Ascending aorta (tissue), 2 donors: Measurements from ENCODE around the gene PCDHGA5. TPM values are rescaled to one million over a fixed set of nuclear protein-coding genes. Genes with fewer than 3 reads are reported as not detected.
"Not testable (repeated sequence)": the region's sequence is repeated elsewhere in the genome, so short reads cannot be mapped to it uniquely, and the experiment has no call there.

Experiments used
- DNase-seq, 2 donors: peaks; one replicate each; pipeline ENCODE4 v3.0.0-alpha.2; 2019; ENCODE audit warnings: low spot score in 2 of 2
- H3K27ac ChIP-seq, 2 donors: fragments of 200-600 bp; sonication (generic); one replicate each; pipeline ENCODE4 v1.5.1; 2016 to 2017; ENCODE audit warnings: mild to moderate bottlenecking in 1 of 2
- H3K27me3 ChIP-seq: fragments of 200-600 bp; sonication (generic); one replicate; pipeline ENCODE4 v1.5.1; 2017
- H3K36me3 ChIP-seq, 2 donors: fragments of 200-600 bp; sonication (generic); one replicate each; pipeline ENCODE4 v1.5.1; 2016
- H3K4me1 ChIP-seq, 2 donors: fragments of 200-600 bp; sonication (generic); one replicate each; pipeline ENCODE4 v1.5.1; 2016 to 2017; ENCODE audit warnings: mild to moderate bottlenecking in 1 of 2
- H3K4me3 ChIP-seq, 2 donors: fragments of 200-600 bp; sonication (generic); one replicate each; pipeline ENCODE4 v1.5.1; 2016 to 2017; ENCODE audit warnings: mild to moderate bottlenecking in 1 of 2
- H3K9me3 ChIP-seq, 2 donors: fragments of 200-600 bp; sonication (generic); one replicate each; pipeline ENCODE4 v1.5.1; 2016
- CTCF ChIP-seq, 3 experiments: fragments of 200-600 bp in 2 of 3; fragments of 450-650 bp in 1 of 3; sonication (generic) in 2 of 3; IDR thresholded peaks; one replicate each; pipeline ENCODE4 v1.5.1; 2016 to 2019; ENCODE audit warnings: antibody characterized with exemption in 3 of 3, mild to moderate bottlenecking in 1 of 3, moderate library complexity in 1 of 3
- intact Hi-C: fragments of 100-400 bp; cut with DNase I; formaldehyde crosslinking; loops from one replicate; pipeline ENCODE4 v1.15.1; 2023
- total RNA-seq: library from RNA; depleted of rRNA; stranded (reverse); fragments of >200 nt; gene quantifications from one replicate; pipeline ENCODE4 v1.1.0, GENCODE V29; 2016

The PCDHGA5 gene
- total RNA-seq, 1 donor from 2014 or later: 4.5 TPM

GRCh38 chr5:141322261-141322660 is 41.7 kb upstream of the PCDHGA5 start:
- H3K4me1 ChIP-seq: peaks cover 0 to 4% of the 10 kb centered on the region in 2 donors
- peaks cover 8 to 25% of the 10 kb centered on the region in 2 donors for H3K36me3 ChIP-seq
- no peak for DNase-seq
- TF ChIP-seq CTCF (IDR thresholded peaks at IDR 0.05): no peak
- peaks cover 30 to 71% of the 10 kb centered on the region in 2 donors for H3K9me3 ChIP-seq
- no peaks in the 10 kb centered on the region for H3K27me3 ChIP-seq
- H3K4me3 ChIP-seq: no peak overlapping the region
- H3K27ac ChIP-seq: no peak overlapping the region
- intact Hi-C loops: loop anchor here (5.0 to 10.0 kb wide), 2 partner anchors 200 to 607 kb away; no protein-coding TSS in a partner anchor

- DNase-seq: peak in 1 of 2 donors; percentile 73
- peak in 2 of 3 experiments; percentile 21 to 50 for TF ChIP-seq CTCF (IDR thresholded peaks at IDR 0.05)
- Histone ChIP-seq H3K4me3 (peak overlapping the region; percentile 27 to 54), H3K9me3 (peaks cover 31 to 78% of the 10 kb centered on the region in 2 donors), H3K27me3 (no peaks in the 10 kb centered on the region), H3K36me3 (no peaks in the 10 kb centered on the region), H3K27ac (peak overlapping the region in 1 of 2 donors; percentile 48), H3K4me1 (peaks cover 0 to 2% of the 10 kb centered on the region in 2 donors)
- intact Hi-C loops: loop anchor here (10.0 kb wide), 1 partner anchor 611 kb away; no protein-coding TSS in a partner anchor
Observed at GRCh38 chr5:141326088-141326854, 37.7 kb upstream of the PCDHGA5 start.

- Histone ChIP-seq H3K36me3 (no peaks in the 10 kb centered on the region), H3K4me3 (no peak overlapping the region), H3K4me1 (no peaks in the 10 kb centered on the region), H3K27me3 (no peaks in the 10 kb centered on the region), H3K9me3 (peaks cover 43 to 81% of the 10 kb centered on the region in 2 donors), H3K27ac (no peak overlapping the region)
- TF ChIP-seq CTCF (IDR thresholded peaks at IDR 0.05): no peak
- intact Hi-C loops: loop anchor here (10.0 kb wide), 1 partner anchor 613 kb away; no protein-coding TSS in a partner anchor
- no peak for DNase-seq
Observed at GRCh38 chr5:141328231-141328630, 35.7 kb upstream of the PCDHGA5 start.

GRCh38 chr5:141330299-141331080 is 33.5 kb upstream of the PCDHGA5 start, which contains the start of gene PCDHGA1:
Gene PCDHGA1 (plus strand): TSS chr5:141330514.
- no peaks in the 10 kb centered on the region for H3K36me3 ChIP-seq
- peak in 1 of 3 experiments; percentile 14 for TF ChIP-seq CTCF (IDR thresholded peaks at IDR 0.05)
- intact Hi-C loops: no loop called here
- H3K4me3 ChIP-seq: no peak within 1 kb of the TSS
- peaks cover 59 to 83% of the 10 kb centered on the region in 2 donors for H3K9me3 ChIP-seq
- H3K4me1 ChIP-seq: no peaks in the 10 kb centered on the region
- no peaks in the 10 kb centered on the region for H3K27me3 ChIP-seq
- no peak within 1 kb of the TSS for H3K27ac ChIP-seq
- no peak for DNase-seq

- H3K4me3 ChIP-seq, H3K27me3 ChIP-seq, H3K36me3 ChIP-seq, H3K27ac ChIP-seq, H3K4me1 ChIP-seq, intact Hi-C loops, DNase-seq: not testable (repeated sequence)
- peaks cover 65 to 96% of the 10 kb centered on the region in 2 donors for H3K9me3 ChIP-seq
Observed at GRCh38 chr5:141332571-141332970, 31.4 kb upstream of the PCDHGA5 start.
